Measurements from ENCODE around the gene TMEM221.

- TF ChIP-seq, protein P1, sequence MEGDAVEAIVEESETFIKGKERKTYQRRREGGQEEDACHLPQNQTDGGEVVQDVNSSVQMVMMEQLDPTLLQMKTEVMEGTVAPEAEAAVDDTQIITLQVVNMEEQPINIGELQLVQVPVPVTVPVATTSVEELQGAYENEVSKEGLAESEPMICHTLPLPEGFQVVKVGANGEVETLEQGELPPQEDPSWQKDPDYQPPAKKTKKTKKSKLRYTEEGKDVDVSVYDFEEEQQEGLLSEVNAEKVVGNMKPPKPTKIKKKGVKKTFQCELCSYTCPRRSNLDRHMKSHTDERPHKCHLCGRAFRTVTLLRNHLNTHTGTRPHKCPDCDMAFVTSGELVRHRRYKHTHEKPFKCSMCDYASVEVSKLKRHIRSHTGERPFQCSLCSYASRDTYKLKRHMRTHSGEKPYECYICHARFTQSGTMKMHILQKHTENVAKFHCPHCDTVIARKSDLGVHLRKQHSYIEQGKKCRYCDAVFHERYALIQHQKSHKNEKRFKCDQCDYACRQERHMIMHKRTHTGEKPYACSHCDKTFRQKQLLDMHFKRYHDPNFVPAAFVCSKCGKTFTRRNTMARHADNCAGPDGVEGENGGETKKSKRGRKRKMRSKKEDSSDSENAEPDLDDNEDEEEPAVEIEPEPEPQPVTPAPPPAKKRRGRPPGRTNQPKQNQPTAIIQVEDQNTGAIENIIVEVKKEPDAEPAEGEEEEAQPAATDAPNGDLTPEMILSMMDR (IDR thresholded peaks at IDR 0.05 in 2 of 3, conservative IDR thresholded peaks at IDR 0.05 in 1 of 3; ENCODE audit: borderline replicate concordance in 1 of 3, insufficient read depth in 1 of 3, low read depth in 2 of 3, low read length in 2 of 3): no peak
- no peak for TF ChIP-seq EZH2 (IDR thresholded peaks at IDR 0.05)
- TF ChIP-seq EGR1 (IDR thresholded peaks at IDR 0.05; ENCODE audit: low read depth): no peak
- TF ChIP-seq POLR2A (IDR thresholded peaks at IDR 0.05; ENCODE audit: borderline replicate concordance, extremely low read depth, insufficient read depth, insufficient read length): no peak
- TF ChIP-seq RAD21 (IDR thresholded peaks at IDR 0.05; ENCODE audit: low read depth): no peak
- no peak for TF ChIP-seq SIN3A (IDR thresholded peaks at IDR 0.05; ENCODE audit: low read depth)
- TF ChIP-seq CEBPB (IDR thresholded peaks at IDR 0.05; ENCODE audit: low read depth): no peak
- no peak for TF ChIP-seq JUND (IDR thresholded peaks at IDR 0.05)
- no peak for TF ChIP-seq SP1 (IDR thresholded peaks at IDR 0.05; ENCODE audit: low read depth)
- TF ChIP-seq ATF3 (IDR thresholded peaks at IDR 0.05): no peak
These were observed 7.0 kb upstream of the TMEM221 start for GRCh38 chr19:17455308-17456123.
